Activated naive CD4-positive, alpha-beta T cell treated with Interleukin-2 at 50 U/mL for 16 hours (primary cell): Measurements from ENCODE around the gene LIN37.
A peak's percentile ranks its signal among the peaks of the same experiment; 100 is the strongest.
"Not testable (repeated sequence)": the region's sequence is repeated elsewhere in the genome, so short reads cannot be mapped to it uniquely, and the experiment has no call there.

Experiments used
- DNase-seq: peaks from one replicate; pipeline ENCODE4 v3.0.0-alpha.2; 2020

The LIN37 gene

DNA sequence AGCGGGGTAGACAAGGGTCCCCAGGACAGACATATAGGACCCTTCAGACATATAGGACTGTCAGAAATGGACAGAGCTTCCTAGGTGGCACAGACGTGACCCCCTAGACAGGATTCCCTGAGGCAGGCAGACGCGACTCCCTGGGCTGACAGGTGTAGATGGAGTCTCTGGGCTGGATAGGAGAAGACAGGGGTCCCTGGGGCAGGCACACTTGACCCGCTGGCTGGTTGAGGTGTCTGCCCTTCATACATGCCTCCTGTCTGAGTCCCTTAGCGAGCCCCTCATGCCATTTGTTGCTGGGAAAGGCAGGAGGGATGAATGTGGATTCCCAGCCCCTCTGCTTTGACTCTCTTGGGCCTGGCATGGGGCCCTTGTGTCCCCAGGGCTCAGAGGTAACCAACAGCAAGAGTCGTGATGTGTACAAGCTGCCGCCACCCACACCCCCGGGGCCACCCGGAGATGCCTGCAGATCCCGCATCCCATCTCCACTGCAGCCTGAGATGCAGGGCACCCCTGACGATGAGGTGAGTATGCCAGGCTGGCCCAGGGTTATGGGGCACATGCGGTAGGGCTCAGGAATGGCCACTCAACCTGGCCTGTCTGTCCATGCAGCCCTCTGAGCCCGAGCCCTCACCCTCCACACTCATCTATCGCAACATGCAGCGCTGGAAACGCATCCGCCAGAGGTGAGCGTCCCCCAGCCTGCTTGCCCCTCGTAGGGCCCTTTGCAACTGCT lies 5.4 kb downstream of the LIN37 start:
- no peak for DNase-seq

DNA sequence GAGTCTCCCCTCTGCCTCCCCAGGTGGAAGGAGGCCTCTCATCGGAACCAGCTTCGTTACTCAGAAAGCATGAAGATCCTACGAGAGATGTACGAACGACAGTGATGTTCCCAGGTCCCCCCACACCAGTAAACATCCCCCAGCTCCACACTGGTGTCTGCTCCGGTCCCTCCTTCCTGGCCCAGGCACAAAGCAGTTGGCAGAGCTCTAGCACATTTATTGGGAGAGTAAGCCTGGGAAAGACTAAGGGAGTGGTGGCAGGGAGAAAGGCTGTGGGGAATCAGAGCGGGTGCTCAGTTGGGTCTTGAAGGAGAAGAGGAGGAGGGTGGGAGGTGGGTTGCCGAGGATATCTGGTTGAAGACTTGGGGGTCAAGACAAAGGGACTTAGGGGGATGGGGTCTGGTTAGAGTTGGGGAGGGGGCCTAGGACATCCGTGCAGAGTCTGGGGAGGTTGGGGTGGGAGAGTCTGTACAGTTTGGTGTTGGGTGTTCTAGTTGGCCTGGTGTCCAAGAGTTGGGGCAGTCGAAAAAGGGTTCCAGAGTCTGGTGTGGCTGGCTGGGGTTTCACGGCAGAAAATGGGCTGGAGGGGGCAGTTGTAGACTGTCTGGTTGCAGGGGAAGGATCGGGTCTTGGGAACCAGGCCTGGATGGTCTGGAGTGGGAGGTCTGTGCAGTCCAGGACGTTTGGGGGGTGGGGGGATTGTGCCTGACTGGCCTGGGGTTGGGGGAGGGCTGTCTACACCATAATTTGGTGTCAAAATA lies 6.2 kb downstream of the LIN37 start:
- DNase-seq: no peak

DNA sequence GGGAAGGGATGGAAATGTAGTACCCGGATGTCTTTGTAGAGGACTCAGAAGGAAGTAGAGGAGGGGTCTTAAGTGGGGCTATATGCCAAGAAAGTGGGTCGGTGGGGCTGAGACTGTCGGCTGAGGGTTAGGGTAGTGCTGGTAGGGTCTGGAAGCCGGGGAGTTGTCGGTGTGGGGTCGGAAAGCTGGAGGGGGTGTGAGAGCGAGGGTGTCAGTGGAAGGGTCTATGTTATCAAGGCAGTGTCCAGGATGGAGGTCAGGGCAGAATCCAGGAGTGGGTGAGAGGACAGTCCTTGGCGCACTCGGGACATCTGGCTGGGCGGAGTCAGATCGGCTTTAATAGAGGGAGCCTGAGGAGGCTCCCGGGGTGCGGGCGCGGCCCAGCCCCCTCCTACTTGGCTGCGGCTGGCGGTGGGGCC lies 6.8 kb downstream of the LIN37 start:
- no peak for DNase-seq

DNA sequence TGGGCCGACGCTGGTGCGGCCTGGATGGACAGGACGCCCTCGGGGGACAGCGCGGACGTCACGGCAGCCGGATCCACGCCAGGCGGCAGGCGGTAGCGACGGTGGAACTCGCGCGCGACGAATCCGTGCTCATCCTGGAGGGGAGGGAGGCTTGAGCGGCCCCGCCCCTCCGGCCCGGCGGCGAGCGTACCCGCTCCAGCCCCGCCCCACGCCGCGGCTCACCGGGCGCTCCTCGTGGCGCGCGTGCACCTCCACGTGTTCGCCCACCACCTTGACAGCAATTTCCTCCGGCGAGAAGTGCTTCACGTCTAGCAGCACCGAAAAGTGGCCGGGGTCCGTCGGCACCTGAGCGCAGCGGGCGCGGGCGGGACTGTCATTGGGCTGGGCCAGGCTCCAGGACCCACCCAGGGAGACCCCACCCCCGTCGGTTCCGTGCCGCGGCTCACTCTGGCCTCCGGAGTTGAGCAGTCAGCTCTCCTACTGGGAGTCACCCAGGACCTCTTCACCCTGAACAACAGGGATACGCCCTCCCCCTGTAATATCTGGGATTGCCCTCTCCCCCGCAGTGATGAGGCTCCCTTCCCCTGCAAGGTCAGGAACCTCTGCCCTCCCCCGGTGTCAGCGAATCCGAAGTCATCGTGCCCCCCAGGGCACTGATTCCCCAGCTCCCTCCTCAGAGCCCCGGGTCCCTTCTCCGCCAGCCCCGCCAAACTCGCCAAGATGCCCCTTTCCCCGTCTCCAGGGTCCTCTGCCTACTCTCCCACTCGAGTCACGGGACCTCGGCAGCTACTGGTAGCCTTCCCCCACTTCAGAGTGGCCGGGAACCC lies 7.4 kb downstream of the LIN37 start:
- peak; percentile 68 for DNase-seq

DNA sequence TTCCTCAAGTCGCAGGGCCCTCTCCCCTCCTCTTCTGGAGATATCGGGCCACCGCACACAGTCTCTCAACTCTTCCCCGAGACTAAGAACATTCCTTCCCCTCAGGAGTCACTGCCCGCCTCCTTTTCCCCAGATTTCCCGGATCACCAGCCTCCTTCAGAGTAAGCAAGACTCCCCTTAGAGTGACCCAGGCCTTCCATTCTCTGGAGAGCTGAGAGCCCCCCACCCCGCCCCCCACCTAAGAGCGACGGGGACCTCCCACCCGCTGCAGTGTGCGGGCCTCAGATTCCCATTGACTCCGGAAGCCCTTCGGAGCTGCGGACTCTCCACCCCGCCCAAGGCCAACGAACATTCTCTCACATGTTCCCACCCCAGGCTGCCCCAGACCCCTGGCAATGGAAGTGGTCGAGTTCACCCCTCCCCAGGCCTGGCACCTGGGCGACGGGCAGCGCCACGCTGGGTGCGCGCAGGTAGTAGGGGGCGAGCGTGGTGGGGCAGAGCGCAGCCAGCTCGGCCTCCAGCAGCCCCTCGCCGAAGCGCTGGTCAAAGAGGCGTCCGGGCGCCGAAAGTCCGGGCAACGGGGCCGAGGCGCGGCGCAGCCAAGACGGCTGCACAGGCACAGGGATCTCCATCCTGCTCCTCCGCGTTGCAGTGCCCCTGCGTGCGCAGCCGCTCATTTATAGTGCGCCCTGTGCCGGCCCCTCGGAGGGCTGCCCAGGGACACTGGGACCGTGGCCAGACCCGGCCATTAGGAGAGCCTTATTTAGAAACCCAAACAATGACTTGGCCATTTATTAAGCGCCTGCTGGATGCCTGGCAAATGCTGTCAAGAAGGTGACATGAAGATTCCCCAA lies 8.2 kb downstream of the LIN37 start, which contains the start of gene HSPB6:
Gene HSPB6, minus strand, starts transcription at position 653 of the 854 bp plus-strand sequence. Its CDS starts 21 bp downstream, at position 632.
- no peak for DNase-seq

DNA sequence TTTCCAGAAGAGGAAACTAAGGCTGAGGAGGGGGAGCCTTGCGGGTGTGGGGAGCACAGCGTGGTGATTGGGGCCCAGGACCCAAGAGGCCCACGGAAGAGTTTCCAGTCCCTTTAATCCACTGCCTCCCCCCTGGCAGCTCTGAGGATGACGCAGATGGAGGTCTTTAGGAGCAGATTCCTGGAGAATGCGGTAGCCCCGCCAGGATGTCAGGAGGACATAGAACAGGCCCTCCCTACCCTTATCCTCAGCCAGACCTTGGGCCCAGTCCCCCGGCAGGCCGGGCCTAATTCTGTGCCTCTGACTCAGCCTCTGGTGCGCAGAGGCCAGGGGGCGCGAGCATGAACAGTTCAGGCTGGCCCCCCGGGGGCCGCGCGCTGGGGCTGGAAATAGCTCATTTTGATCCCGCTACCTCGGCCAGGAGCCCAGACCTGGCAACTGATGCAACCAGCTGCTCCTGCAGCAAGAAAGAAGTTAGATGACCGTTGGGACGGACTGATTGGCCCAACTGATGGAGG lies 8.9 kb downstream of the LIN37 start:
- peak; percentile 19 for DNase-seq

DNA sequence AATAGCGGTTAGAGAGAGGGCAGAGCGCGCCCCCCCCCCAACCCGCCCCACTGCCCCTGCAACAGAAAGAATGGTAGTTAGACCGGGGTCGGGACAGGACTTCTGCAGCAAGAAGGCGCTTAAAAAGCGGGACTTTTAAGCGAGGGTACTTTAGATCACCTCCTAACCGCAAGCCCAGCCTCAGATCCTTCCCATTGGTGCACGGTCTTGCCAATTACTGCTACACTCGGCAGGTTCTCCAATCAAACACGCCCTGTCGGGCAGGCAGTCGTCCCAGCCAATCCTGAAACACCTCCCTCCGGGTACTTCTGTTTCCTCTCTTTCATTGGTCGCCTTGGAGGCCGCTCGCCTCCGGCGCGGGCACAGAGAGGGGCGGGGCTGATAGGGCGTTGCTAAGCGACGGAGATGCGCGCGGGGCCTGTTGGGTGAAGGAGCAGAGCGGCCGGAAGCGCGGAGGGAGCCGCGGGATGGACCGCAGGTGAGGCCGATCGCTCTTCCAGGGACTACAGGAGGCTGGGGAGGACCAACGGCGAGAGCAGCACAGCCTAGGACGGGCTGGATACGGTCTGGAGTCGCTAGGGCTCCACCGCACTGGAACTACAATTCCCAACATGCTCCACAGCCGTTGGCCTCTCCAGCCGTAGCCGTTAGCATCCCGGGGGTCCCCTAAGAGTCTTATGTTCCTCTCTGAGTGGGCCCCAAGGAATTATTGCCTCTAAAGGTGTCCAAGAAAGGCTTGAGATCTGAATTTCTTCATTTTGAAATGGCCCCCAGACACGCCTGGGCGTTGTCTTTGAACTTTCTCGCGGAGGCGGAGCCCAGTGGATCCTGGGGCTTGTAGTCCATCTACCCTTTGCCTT lies 9.6 kb downstream of the LIN37 start, which contains the start of gene PROSER3:
Gene PROSER3, plus strand, starts transcription at position 428 of the 860 bp plus-strand sequence. Its CDS starts 40 bp downstream, at position 468.
- DNase-seq: peak; percentile 99

DNA sequence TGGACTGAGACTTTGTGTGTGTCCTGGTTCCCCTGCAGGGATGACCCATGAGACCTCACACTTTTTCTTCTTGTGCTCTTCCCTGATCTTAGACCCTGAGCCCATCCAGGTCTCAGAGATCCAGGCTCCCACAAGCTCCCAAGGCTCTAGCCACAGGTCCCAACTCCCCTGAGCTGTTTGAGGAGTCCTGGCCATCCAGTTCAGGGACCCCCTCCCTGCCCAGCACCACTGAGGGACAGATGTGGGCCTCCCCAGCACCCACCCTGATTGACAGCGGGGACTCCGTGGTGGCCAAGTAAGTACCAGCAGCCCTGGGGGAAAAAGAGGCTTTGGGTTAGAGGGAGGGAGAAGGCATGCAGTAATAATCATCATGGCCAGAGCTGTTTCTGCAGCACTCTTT lies 11.3 kb downstream of the LIN37 start:
- DNase-seq: no peak

DNA sequence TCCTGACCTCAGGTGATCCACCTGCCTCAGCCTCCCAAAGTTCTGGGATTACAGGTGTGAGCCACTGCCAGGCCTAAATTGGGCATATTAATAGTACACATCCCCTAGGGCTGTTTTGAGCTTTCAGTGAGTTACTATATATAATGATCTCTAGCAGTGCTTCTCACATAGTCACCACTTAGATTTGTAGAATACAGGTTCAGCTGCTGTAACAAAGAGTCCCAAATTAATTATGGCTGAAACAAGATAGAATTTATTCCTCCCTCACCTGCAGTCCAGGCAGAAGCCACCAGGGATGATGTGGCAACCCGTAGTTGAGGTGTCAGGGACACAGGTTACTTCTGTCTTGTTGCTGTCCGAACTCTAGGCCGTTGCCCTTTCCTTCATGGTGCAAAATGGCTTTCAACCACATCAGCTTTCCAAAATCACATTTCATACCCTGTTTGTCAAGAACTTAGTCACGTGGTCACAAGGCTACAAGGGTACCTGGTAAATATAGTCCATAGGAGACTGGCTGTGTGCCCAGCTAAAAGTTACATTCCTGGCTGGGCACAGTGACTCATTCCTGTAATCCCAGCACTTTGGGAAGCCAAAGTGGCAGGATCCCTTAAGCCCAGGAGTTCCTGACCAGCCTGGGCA lies 12.5 kb downstream of the LIN37 start:
- DNase-seq: no peak

DNA sequence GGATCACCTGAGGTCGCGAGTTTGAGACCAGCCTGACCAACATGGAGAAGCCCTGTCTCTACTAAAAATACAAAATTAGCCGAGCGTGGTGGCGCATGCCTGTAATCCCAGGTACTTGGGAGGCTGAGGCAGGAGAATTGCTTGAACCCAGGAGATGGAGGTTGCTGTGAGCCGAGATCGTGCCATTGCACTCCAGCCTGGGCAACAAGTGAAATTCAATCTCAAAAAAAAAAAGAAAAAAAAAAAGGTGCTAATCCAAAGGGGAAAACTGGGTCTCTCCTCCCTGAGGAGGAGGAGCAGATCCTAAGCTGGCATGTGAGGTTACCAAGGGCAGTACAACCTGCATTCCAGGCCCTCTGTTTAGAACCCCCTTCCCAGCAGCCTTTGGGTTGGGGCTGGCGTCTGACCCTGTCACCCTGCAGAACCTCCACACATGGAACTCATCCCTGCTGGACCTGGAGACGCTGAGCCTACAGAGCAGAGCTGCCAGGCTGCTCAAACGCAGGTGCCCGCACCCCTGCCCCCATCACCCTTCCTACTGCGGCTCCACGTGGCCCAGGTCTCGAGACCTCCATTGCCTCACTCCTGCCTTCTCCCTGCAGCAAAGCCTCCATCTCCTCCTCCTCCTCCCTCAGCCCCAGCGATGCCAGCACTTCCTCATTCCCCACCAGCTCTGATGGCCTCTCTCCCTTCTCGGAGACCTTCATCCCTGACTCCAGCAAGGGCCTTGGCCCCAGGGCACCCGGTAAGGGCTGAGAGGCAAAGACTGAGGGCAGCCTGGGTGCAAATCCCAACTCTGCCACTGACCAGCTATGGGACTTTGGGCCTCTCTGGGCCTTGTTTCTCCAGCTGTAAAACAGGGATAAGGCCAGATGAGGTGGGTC lies 16.3 kb downstream of the LIN37 start:
- DNase-seq: no peak

DNA sequence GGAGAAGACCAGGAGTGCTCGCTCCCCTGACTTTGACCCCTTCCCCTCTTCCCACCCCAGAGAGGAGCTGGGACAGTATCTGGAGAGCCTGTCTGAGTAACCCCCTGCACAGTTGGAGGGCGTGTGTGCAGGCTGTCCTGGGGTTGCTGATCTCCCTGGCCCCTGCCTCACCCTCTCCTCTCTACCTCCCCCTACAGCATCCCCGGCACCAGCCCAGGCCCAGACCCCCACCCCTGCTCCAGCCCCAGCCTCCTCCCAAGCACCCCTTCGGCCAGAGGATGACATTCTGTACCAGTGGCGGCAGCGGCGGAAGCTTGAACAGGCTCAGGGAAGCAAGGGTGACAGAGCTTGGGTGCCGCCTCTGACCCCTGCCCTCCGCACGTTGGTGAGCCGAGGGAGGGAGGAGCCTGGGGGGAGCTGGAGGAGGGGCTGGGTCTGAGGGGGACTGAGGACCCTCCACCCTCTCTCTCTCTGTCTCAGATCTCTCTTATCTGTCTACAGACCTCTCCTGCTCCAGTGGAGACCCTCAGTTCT lies 18.3 kb downstream of the LIN37 start:
- DNase-seq: no peak

DNA sequence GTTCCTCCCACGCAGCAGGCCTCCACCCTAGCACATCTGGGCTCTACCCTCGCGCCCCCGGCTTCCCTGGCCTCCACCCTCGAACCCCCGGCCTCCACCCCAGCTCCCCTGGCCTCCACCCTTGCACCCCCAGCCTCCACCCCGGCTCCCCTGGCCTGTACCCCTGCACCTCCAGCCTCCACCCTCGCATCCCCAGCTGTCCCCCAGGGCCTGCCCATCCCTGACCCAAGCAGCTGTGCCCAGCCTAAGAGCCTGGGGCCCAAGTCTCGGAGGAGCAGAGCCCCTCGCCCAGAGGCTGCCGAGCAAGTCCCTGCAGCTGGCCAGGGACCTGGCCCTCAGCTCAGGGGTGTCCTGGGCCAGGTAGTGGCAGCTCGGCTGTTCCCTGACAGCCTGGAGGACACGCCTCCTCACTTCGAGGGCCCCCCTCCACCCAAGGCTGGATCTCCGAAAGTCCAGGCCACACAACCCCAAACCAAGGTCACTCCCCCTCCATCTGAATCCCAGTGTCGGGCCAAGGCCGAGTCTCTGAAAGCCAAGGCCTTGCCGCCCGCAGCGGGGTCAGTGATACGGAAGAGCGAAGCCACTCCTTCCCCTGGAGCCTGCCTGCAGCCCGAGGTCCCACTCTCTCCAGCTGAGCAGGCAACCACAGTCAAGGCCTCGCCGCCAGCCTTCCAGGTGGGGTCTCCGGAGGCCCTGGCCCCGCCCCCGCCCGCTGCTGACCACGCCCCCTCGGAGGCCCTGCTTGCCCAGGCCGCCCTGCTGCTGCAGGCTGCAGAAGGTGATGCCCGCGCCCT lies 19.1 kb downstream of the LIN37 start:
- DNase-seq: no peak

DNA sequence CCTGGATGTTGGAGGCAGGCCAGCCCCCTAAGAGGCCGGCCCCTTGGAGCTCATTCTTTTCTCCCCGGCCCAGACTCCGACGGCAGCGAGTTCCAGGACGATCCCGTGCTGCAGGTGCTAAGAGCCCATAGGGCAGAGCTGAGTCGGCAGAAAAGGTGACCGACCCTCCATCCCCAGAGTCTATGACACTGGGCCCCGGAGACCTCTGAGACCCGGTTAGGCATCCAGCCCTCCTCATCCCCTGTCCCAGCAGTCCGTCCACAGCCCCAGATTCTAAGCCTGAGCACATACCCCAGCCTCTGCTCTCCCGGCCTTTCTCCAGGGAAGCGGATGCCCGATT lies 19.7 kb downstream of the LIN37 start:
- no peak for DNase-seq

DNA sequence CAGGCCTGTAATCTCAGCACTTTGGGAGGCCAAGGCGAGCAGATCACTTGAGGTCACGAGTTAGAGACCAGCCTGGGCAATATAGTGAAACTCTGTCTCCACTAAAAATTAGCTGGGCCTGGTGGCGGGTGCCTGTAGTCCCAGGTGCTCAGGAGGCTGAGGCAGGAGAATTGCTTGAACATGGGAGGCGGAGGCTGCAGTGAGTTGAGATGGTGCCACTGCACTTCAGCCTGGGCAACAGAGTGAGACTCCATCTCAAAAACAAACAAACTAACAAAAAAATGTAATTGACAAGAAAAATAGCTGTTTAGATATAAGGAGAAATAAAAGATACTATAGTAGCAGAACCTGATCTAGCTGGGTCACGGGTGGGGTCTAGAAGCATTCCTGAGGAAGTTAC lies 24.0 kb downstream of the LIN37 start:
- DNase-seq: not testable (repeated sequence)

DNA sequence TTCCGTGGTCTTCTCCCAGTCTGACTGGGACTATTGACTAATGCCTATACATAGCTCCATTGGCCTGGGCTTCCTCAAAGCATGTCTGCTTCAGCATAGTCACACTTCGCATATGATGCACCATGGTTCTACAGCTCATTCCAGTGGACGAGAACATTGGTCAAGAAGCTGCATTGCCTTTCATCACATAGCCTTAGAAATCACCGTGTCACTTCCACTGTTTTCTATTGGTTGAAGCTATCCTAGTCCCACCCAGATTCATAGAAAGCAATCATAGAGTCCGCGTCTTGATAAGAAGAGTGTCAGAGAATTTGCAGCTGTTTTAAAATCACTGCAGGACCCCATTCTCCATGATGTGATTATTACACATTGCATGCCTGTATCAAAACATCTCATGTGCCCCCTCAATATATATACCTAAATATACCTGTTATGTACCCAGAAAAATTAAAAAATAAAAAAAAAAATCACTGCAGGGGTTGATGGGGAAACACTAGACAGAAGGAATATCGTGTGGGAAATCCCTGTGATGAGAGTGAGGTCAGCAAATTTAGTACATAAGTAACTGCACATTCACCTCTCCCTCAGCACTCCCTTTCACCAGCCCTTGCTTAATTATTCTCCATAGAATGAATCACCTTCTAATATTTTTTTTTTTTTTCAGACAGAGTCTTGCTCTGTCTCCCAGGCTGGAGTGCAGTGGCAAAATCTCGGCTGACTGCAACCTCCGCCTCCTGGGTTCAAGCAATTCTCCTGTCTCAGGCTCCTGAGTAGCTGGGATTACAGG lies 24.8 kb downstream of the LIN37 start:
- no peak for DNase-seq

DNA sequence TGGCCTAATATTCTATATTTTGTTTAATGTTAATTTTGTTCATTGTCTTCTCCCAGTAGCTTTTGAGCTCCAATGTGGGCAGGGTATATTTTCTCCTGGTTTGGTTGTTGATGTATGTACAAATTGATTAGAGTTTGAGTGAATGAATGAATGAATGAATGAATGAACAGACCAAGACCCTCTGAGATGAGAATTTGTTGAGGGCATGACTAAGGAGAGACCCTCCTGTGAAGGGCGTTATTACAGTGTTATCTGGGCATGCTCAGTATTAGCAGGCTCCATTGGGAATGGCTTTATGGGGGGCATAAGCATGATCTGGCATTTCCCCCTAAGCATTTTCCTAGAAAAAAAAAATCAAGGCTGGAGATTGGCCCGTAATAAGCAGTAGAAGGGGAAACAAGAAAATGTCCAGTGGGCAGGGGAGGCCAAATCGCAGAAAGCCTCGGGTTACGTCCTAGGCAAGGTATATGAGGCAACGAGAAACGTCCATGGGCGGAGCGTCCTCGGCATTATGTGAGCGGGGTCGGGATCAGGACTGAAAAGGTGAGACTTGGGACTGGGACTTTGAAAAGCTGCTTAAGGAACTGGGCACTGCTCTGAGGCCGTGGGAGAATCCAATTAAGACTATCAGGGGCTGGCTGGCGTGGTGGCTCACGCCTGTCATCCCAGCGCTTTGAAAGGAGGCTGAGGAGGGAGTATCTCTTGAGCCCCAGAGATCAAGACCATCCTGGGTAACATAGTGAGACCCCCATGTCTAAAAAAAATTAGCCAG lies 26.1 kb downstream of the LIN37 start:
- no peak for DNase-seq

DNA sequence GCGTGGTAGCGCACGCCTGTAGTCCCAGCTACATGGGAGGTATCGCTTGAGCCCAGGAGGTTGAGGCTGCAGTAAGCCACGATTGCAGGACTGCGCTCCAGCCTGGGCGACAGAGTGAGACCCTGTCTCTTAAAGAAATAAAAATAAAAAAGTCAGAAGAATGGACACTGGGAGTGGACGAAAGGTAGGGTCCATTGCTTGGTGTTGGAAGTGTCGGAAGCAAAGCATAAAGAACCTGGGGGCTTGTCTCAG lies 26.6 kb downstream of the LIN37 start:
- DNase-seq: no peak
